GM06990 (cell line): Measurements from ENCODE around the gene SLC46A2.

Experiments used
- DNase-seq: peaks from one replicate; pipeline ENCODE4 v3.0.0-alpha.2; 2011; ENCODE audit not compliant: insufficient read length; ENCODE audit errors: extremely low read depth
- H3K27me3 ChIP-seq: replicated peaks from 2 replicates; pipeline ENCODE4 v1.6.0; 2011; ENCODE audit warnings: low read length; ENCODE audit not compliant: control insufficient read depth, insufficient read depth
- H3K36me3 ChIP-seq: 2 replicates; pipeline ENCODE4 v1.5.1; 2011; ENCODE audit warnings: low read length; ENCODE audit not compliant: control insufficient read depth, insufficient read depth
- H3K4me3 ChIP-seq: replicated peaks from 2 replicates; pipeline ENCODE4 v1.5.1; 2011; ENCODE audit warnings: low read depth, mild to moderate bottlenecking, control low read depth, low read length
- CTCF ChIP-seq: IDR thresholded peaks from 2 replicates; pipeline ENCODE4 v1.5.1; 2011; ENCODE audit warnings: low read length, control low read depth, mild to moderate bottlenecking, inconsistent platforms; ENCODE audit not compliant: insufficient read depth, poor library complexity, severe bottlenecking

The SLC46A2 gene

GRCh38 chr9:112836394-112836793 lies 54.3 kb downstream of the SLC46A2 start:
- no peak for DNase-seq
- Histone ChIP-seq H3K36me3 (no peaks in the 10 kb centered on the region; the same call in 1 of the 2 replicates), H3K4me3 (no peak overlapping the region), H3K27me3 (no peaks in the 10 kb centered on the region)
- no peak for TF ChIP-seq CTCF

GRCh38 chr9:112833081-112833480 lies 57.6 kb downstream of the SLC46A2 start:
- TF ChIP-seq CTCF: no peak
- no peak for DNase-seq
- no peak overlapping the region for H3K4me3 ChIP-seq
- no peaks in the 10 kb centered on the region for H3K27me3 ChIP-seq
- H3K36me3 ChIP-seq: no peaks in the 10 kb centered on the region; the same call in 1 of the 2 replicates

DNA sequence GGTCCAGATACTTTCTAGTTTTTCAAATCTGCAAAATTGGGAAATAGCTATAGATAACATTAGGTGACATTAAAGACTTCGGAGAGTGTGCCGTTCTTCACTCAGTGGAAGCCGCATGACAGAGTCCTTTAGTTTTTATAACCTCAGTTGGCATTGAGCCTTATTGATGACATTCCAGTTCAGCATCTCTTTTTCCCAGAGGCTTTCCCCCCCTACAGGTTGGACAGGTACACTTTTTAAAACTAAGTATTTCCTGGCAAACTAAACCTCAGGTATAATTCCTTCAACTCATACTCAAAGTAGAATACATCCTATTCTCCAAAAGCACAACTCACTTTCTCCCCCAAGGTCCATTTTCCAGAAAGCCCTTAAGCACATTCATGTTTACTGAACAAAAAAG lies 58.7 kb downstream of the SLC46A2 start:
- Histone ChIP-seq H3K36me3 (no peaks in the 10 kb centered on the region; the same call in 1 of the 2 replicates), H3K4me3 (no peak overlapping the region), H3K27me3 (no peaks in the 10 kb centered on the region)
- DNase-seq: no peak
- no peak for TF ChIP-seq CTCF

DNA sequence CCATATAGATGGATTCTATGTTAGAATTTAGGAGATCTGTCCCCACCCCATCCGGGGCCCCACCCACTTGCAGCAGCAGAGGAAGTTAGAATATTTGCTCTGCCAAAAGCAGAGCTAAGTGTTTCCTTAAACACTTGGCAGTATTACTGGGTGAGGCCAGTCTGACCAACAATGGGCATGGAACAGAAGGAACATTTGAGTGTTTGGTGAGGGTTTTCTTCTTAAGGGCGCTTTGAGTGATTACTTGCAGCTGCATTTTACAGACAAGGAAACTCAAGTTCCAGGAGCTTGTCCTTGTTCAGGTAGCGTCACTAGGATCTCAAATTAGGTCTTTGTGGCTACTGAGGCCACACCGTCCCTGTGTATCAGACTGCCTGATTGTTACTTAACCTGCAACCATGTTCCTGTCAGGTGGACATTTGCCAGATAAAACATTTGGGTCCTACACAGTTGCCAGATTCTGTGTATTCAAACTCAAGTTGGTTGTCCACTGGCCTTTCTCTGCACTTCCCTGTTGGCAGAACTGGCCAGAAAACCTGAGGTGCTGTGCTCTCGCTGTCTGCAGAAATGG lies 59.3 kb downstream of the SLC46A2 start:
- no peak for TF ChIP-seq CTCF
- no peaks in the 10 kb centered on the region for H3K27me3 ChIP-seq
- H3K36me3 ChIP-seq: no peaks in the 10 kb centered on the region; the same call in 1 of the 2 replicates
- H3K4me3 ChIP-seq: no peak overlapping the region
- DNase-seq: no peak
